HepG2 (cell line): ENCODE measurements around the gene LEPROT. TPM values are rescaled to one million over a fixed set of nuclear protein-coding genes. Genes with fewer than 3 reads are reported as not detected.
A peak's percentile ranks its signal among the peaks of the same experiment; 100 is the strongest.

Experiments
- ATF7-NPFF ChIP-seq: sonication (generic); formaldehyde crosslinking; IDR thresholded peaks from 2 replicates; pipeline ENCODE4 v1.8.1; 2023; ENCODE audit warnings: mild to moderate bottlenecking, low read depth, missing genetic modification reagents, moderate library complexity
- FOSL1 ChIP-seq: sonication (generic); formaldehyde crosslinking; IDR thresholded peaks from 2 replicates; pipeline ENCODE4 v1.9.0; 2021; ENCODE audit warnings: missing genetic modification reagents, borderline replicate concordance
- FOXJ3 ChIP-seq: sonication (generic); formaldehyde crosslinking; IDR thresholded peaks from 2 replicates; pipeline ENCODE4 v1.4.0; 2020; ENCODE audit warnings: missing genetic modification reagents, mild to moderate bottlenecking, borderline replicate concordance
- MED13 ChIP-seq: sonication (generic); formaldehyde crosslinking; IDR thresholded peaks from 2 replicates; pipeline ENCODE4 v1.5.0; 2020; ENCODE audit warnings: missing genetic modification reagents
- MTERF4 ChIP-seq: sonication (generic); formaldehyde crosslinking; IDR thresholded peaks from 2 replicates; pipeline ENCODE4 v1.8.0; 2023; ENCODE audit warnings: mild to moderate bottlenecking, missing genetic modification reagents
- MXD3 ChIP-seq: IDR thresholded peaks from 2 replicates; pipeline ENCODE4 v1.6.1; 2016; ENCODE audit warnings: mild to moderate bottlenecking, missing biosample characterization, missing genetic modification reagents
- NFYB ChIP-seq: sonication (generic); formaldehyde crosslinking; IDR thresholded peaks from 2 replicates; pipeline ENCODE4 v1.4.0; 2020; ENCODE audit warnings: missing genetic modification reagents
- NR0B2 ChIP-seq: sonication (generic); formaldehyde crosslinking; IDR thresholded peaks from 2 replicates; pipeline ENCODE4 v1.4.0; 2020; ENCODE audit warnings: mild to moderate bottlenecking, missing genetic modification reagents
- ZBTB38 ChIP-seq: sonication (generic); formaldehyde crosslinking; IDR thresholded peaks from 2 replicates; pipeline ENCODE4 v1.5.1; 2020; ENCODE audit warnings: mild to moderate bottlenecking, missing genetic modification reagents
- ZMYM3 ChIP-seq: sonication (generic); formaldehyde crosslinking; IDR thresholded peaks from 2 replicates; pipeline ENCODE4 v1.5.1; 2020; ENCODE audit warnings: mild to moderate bottlenecking, missing genetic modification reagents
- ZNF136 ChIP-seq: sonication (generic); formaldehyde crosslinking; IDR thresholded peaks from 2 replicates; pipeline ENCODE4 v1.8.1; 2022; ENCODE audit warnings: low read depth, mild to moderate bottlenecking, moderate library complexity, missing genetic modification reagents
- ZNF230 ChIP-seq: sonication (generic); formaldehyde crosslinking; IDR thresholded peaks from 2 replicates; pipeline ENCODE4 v1.4.0; 2020; ENCODE audit warnings: mild to moderate bottlenecking, missing genetic modification reagents
- ZNF235 ChIP-seq: sonication (generic); formaldehyde crosslinking; IDR thresholded peaks from 2 replicates; pipeline ENCODE4 v1.8.1; 2023; ENCODE audit warnings: mild to moderate bottlenecking, missing genetic modification reagents, borderline replicate concordance
- ZNF407 ChIP-seq: sonication (generic); formaldehyde crosslinking; IDR thresholded peaks from one replicate; pipeline ENCODE4 v1.5.1; 2020; ENCODE audit warnings: mild to moderate bottlenecking, missing genetic modification reagents; ENCODE audit errors: not compliant biosample characterization
- ZNF558 ChIP-seq: sonication (generic); formaldehyde crosslinking; IDR thresholded peaks from 2 replicates; pipeline ENCODE4 v1.9.0; 2022; ENCODE audit warnings: mild to moderate bottlenecking, missing genetic modification reagents, borderline replicate concordance
- ZNF569 ChIP-seq: sonication (generic); formaldehyde crosslinking; IDR thresholded peaks from 2 replicates; pipeline ENCODE4 v1.5.0; 2020; ENCODE audit warnings: mild to moderate bottlenecking, missing genetic modification reagents, moderate library complexity, borderline replicate concordance
- ZNF597 ChIP-seq: sonication (generic); formaldehyde crosslinking; IDR thresholded peaks from 2 replicates; pipeline ENCODE4 v1.5.0; 2020; ENCODE audit warnings: missing genetic modification reagents
- ZNF772 ChIP-seq: sonication (generic); formaldehyde crosslinking; IDR thresholded peaks from 2 replicates; pipeline ENCODE4 v1.5.0; 2020; ENCODE audit warnings: mild to moderate bottlenecking, missing genetic modification reagents
- ZSCAN20 ChIP-seq: sonication (generic); formaldehyde crosslinking; IDR thresholded peaks from 2 replicates; pipeline ENCODE4 v1.4.0; 2020; ENCODE audit warnings: missing genetic modification reagents, mild to moderate bottlenecking, borderline replicate concordance
- polyA plus RNA-seq, 8 experiments: library from polyadenylated mRNA; depleted of rRNA in 3 of 8; stranded (reverse) in 7 of 8; unstranded in 1 of 8; fragments of >200 nt; fragmentation: Illumina TruSeq in 4 of 8; extraction: Trizol in 4 of 8; gene quantifications; 2 replicates each; pipeline versions ENCODE4 v1.2.1 to v1.2.3, GENCODE V29; 2011 to 2016; ENCODE audit warnings: low read depth in 4 of 8, missing spikeins in 1 of 8, mixed read lengths in 1 of 8; ENCODE audit not compliant: insufficient read depth in 1 of 8
- total RNA-seq, 5 experiments: library from RNA; depleted of rRNA; stranded (reverse); fragments of >200 nt; fragmentation: Illumina TruSeq; extraction: Trizol; gene quantifications; 2 replicates each; pipeline ENCODE4 v1.2.3, GENCODE V29; 2016; ENCODE audit warnings: low read depth in 1 of 5

The LEPROT gene
- total and polyA plus RNA-seq, 2 of the 13 experiments (the other 11 are each of a cell fraction or from before 2014, with no cell fraction given) = 36.8 to 51.4 TPM

- no peak for TF ChIP-seq ZNF136 (CRISPR knock-in tag)
- TF ChIP-seq ZMYM3 (CRISPR knock-in tag) = peak; percentile 69; the same call in 1 of the 2 replicates
- TF ChIP-seq FOSL1 (CRISPR knock-in tag) = no peak
- TF ChIP-seq ZNF597 (CRISPR knock-in tag) = no peak
- no peak for TF ChIP-seq MTERF4 (CRISPR knock-in tag)
- no peak for TF ChIP-seq ATF7-NPFF (CRISPR knock-in tag)
- TF ChIP-seq ZNF407 = no peak
- no peak for TF ChIP-seq ZNF230 (CRISPR knock-in tag)
- TF ChIP-seq ZNF569 = no peak
- TF ChIP-seq MXD3 (CRISPR knock-in tag) = no peak
- TF ChIP-seq MED13 (CRISPR knock-in tag) = no peak
- TF ChIP-seq ZNF558 (CRISPR knock-in tag) = peak; percentile 59; the same call in 1 of the 2 replicates
- TF ChIP-seq ZNF235 (CRISPR knock-in tag) = no peak
- TF ChIP-seq ZSCAN20 (CRISPR knock-in tag) = no peak
- no peak; the same call in 1 of the 2 replicates for TF ChIP-seq FOXJ3 (CRISPR knock-in tag)
- no peak for TF ChIP-seq NR0B2 (CRISPR knock-in tag)
- TF ChIP-seq ZNF772 (CRISPR knock-in tag) = no peak
- peak; percentile 59; the same call in 1 of the 2 replicates for TF ChIP-seq ZBTB38
- TF ChIP-seq NFYB = no peak
These were observed 47.1 kb downstream of the LEPROT start (continued) for GRCh38 chr1:65467536-65467935.
